Brain microvascular endothelial cell (primary cell): ENCODE results near the gene ZBED1.

Source experiments
- DNase-seq: peaks from one replicate; pipeline ENCODE4 v3.0.0-alpha.2; 2020
- H3K27ac ChIP-seq: fragments of 250-450 bp; sonication (Bioruptor Pico); 2 replicates; pipeline ENCODE4 v1.5.1; 2020; ENCODE audit warnings: mild to moderate bottlenecking, moderate library complexity
- H3K27me3 ChIP-seq: fragments of 250-450 bp; sonication (Bioruptor Pico); replicated peaks from 2 replicates; pipeline ENCODE4 v1.5.1; 2020; ENCODE audit warnings: mild to moderate bottlenecking
- H3K36me3 ChIP-seq: fragments of 250-450 bp; sonication (Bioruptor Pico); replicated peaks from 2 replicates; pipeline ENCODE4 v1.5.1; 2020; ENCODE audit warnings: mild to moderate bottlenecking
- H3K4me3 ChIP-seq: 2 replicates; pipeline ENCODE4 v1.5.1; 2011; ENCODE audit warnings: low read depth, mild to moderate bottlenecking, control low read depth, low read length, moderate library complexity
- CTCF ChIP-seq: IDR thresholded peaks from 2 replicates; pipeline ENCODE4 v1.5.1; 2011; ENCODE audit warnings: low read depth, mild to moderate bottlenecking, moderate library complexity, low read length, control low read depth, inconsistent platforms; ENCODE audit errors: missing control alignments
- in situ Hi-C: cut with HindIII; loops from 2 replicates; pipeline ENCODE4 v1.10.0; 2017; ENCODE audit warnings: low sequenced_read_pairs, low pct_ligation_motif_present

ZBED1 gene

GRCh38 chrX:2450681-2451080 lies 50.1 kb downstream of the ZBED1 start:
- no peak overlapping the region for H3K27ac ChIP-seq
- in situ Hi-C loops = no loop called here
- TF ChIP-seq CTCF = no peak
- no peaks in the 10 kb centered on the region for H3K27me3 ChIP-seq
- no peak overlapping the region for H3K4me3 ChIP-seq
- no peaks in the 10 kb centered on the region for H3K36me3 ChIP-seq
- DNase-seq = no peak

- Histone ChIP-seq H3K27me3 (no peaks in the 10 kb centered on the region), H3K36me3 (no peaks in the 10 kb centered on the region), H3K27ac (no peak overlapping the region), H3K4me3 (no peak overlapping the region)
- no peak for DNase-seq
- in situ Hi-C loops = no loop called here
- TF ChIP-seq CTCF = no peak
Observed at GRCh38 chrX:2449135-2449886, 51.5 kb downstream of the ZBED1 start.

- no peak for DNase-seq
- no peaks in the 10 kb centered on the region for H3K36me3 ChIP-seq
- TF ChIP-seq CTCF = no peak
- H3K4me3 ChIP-seq = no peak overlapping the region
- in situ Hi-C loops = no loop called here
- no peaks in the 10 kb centered on the region for H3K27me3 ChIP-seq
- H3K27ac ChIP-seq = no peak overlapping the region
Observed at GRCh38 chrX:2447484-2447883, 53.3 kb downstream of the ZBED1 start.

- in situ Hi-C loops = no loop called here
- H3K27me3 ChIP-seq = no peaks in the 10 kb centered on the region
- no peaks in the 10 kb centered on the region for H3K36me3 ChIP-seq
- H3K27ac ChIP-seq = no peak overlapping the region
- TF ChIP-seq CTCF = no peak
- DNase-seq = no peak
- H3K4me3 ChIP-seq = no peak overlapping the region
Observed at GRCh38 chrX:2446815-2447214, 54.0 kb downstream of the ZBED1 start.

- in situ Hi-C loops = no loop called here
- no peak for TF ChIP-seq CTCF
Observed at GRCh38 chrX:2445662-2446623, 54.8 kb downstream of the ZBED1 start.

More at GRCh38 chrX:2445662-2446623, 54.8 kb downstream of the ZBED1 start:
- Histone ChIP-seq H3K4me3 (no peak overlapping the region), H3K27ac (no peak overlapping the region), H3K27me3 (no peaks in the 10 kb centered on the region), H3K36me3 (no peaks in the 10 kb centered on the region)
- no peak for DNase-seq
